ENCODE data around the gene ARSI. TPM values are rescaled to one million over a fixed set of nuclear protein-coding genes. Genes with fewer than 3 reads are reported as not detected.
A peak's percentile ranks its signal among the peaks of the same experiment; 100 is the strongest.

Gene ARSI
- total RNA-seq, 2 donors from 2014 or later: 0.68 to 0.84 TPM

DNA sequence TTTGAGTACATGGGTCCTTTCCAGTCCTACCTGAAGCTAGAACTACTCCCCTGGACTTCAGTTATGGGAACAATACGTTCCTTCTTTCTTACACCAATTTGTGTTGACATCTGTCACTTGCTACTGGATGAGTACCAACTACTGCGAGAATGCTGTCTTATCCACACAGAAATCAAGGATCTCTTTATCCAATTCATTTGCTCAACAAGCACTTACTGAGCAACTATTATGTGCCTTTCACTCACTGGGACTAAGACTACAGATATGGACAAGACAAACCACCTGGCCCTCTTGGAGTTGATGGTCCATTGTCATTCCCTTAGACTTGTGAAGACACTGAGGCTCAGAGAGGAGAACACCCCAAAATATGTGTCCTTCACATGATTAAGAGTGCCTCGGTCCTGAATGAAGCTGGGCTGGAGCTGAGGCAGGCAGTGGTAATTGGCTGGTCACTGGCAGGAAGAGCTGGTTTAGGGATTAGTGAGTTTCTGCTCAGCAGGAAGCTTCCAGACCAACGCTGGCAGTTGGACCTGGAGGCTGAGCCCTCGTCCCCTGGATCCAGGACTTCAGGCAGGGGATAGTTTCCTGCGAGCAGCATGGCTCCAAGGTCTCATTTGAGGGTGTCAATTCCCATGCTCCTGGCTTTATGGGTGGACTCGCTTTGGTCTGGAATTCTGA is 8.4 kb upstream of the ARSI start:
- no peak for ATAC-seq
- intact Hi-C loops (cut with DNase I): no loop called here
- DNase-seq: no peak

DNA sequence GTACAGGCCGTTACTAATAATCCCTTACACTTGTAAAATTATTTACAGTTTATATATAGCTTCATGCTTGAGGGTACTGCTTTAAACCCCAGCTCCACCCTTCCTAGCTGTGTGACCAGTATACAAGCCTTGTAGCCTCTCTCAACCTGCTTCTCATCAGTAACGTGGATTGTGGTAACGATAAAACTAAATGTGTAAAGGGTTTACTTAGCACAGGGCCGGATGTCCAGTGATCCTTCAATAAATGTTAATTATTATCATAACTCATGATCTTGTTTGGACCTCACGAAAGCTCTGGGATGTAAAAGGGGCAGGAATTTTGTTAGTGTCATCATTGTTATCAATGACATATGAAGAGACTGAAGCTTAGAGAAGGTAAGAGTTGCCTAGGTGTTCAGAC is 7.5 kb upstream of the ARSI start:
- ATAC-seq: no peak
- DNase-seq: no peak
- intact Hi-C loops (cut with DNase I): no loop called here

DNA sequence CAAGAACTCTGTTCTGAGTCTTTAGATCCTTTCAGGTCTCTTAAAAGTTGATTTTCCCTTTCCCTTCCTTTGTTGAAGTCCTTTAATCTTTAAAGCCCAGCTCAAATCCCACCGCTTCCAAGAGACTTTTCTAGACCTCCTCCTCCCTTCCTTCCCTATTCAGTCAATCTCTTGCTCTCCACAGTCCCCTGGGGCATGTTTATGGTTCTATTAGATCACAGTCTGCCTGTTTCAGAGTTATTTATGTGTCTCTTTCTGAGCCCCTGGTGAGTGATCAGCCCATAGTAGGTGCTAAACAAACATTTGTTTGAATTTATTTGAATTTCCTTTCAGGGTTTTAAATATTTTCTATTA is 7.2 kb upstream of the ARSI start:
- intact Hi-C loops (cut with DNase I): no loop called here
- DNase-seq (no peak), ATAC-seq (no peak)

DNA sequence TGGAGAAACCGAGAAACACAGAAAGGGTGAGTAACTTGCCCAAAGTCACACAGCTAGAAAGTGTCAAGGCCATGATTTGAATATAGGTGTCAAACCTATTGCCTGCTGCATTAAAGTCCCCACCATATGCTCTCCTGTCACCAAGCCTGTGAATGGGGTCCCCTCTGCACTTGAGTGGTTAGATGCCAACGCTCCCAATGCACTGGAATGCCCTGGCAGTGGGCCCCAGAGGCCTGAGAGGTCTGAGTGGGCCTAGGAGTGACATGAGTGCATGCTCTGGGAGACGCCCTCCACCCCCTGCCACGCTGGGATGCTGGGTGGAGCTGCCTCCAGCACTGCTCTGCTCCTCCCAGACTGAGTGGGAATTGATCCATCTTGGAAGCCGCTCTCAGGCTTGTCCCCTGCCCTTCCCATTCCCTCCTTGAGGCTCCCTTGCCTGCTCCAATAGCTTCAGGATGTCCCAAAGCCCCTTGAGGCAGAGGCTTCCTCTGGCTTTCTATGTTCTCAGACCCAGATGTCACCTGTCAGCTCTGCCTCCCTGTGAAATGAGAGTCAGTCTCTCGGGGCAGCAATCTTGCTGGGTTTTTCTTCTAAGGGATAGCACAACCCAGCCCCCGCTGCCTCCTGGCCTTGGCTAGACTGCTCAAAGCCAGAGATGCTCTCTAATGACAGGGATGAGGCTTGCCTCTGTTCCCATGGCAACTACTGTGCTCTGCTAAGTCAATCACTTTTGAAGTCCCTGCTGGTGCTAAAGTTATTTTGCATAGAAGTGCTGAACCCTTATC is 6.6 kb upstream of the ARSI start:
- DNase-seq: no peak

DNA sequence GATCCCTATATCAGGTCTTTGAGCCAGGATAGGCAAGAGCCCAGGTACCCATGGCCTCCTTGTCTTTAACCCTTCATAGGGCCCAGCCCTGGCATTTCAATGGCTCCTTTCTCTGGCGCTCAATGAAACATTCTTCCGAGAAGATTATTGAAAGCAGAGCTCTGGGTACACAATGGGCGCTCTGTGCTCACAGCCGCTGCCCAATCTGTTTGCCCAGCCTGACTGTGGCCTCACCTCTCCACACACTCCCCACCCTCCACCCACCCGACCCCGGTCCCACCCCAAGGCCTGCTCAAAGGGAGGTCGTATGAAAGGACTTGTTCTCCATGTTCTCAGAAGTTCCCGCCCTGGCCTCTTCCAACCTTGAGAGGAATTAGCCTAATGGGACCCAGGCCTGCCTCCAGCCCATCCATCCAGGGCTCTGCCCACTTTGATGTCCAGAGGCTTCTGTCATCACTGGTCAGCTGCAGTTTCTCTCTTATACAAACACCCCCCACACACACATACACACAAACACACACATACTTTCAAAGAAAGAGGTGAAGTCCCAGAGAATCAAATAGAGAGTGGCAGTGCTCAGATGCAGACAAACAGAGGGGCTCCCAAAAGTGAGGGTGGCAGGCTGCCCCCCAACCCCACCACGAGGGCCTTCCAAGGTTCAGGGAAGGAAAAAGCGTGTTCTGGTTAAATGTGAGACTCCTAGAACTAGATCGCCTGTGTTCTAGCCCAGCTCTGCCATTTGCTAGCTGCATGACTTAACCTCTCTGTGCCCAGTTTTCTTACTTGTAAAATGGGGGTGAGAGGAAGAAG is 5.1 kb upstream of the ARSI start:
- no peak for ATAC-seq
- no peak for DNase-seq
- intact Hi-C loops (cut with DNase I): no loop called here

More for the DNA sequence above, 6.6 kb upstream of the ARSI start:
- no peak for ATAC-seq
- intact Hi-C loops (cut with DNase I): no loop called here

DNA sequence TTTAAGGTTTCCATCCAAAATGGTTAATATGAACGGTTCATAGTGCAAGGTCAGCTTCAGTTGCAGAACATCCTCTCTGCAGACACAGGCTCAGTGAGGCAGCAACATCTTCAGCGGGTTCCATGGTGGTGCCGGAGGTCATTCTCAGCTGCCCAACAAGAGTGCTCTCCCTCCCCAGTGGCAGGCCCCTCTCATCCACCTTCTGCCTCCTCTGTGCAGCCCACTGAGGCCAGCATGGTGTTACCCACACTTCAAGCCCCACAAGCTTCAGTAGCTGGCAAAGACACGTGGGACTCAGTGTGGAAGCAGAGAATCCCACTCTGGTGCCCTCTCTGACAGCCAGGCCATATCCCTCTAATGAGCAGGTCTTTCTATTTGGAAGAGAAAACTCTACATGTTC is 4.1 kb upstream of the ARSI start:
- no peak for ATAC-seq
- DNase-seq: no peak
- intact Hi-C loops (cut with DNase I): no loop called here

DNA sequence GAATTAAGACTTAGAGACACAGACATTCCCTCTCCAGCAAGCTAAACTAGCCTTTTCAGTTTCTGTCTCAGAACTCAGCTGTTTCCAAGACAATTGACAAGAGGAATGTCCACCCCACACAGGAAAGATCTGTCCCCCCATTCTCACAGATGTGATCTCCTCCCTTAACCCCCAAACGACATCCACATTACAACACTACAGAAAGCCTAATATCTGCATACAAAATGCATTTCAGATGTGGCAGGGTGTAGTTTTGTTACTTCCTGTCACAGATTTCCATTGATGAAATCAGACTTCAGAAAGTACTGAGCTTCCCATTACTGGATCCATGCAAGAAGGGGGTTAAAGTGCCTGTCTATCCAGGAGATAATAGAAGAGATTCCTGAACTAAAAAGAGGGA is 2.9 kb upstream of the ARSI start:
- no peak for ATAC-seq
- intact Hi-C loops (cut with DNase I): no loop called here
- DNase-seq: no peak

DNA sequence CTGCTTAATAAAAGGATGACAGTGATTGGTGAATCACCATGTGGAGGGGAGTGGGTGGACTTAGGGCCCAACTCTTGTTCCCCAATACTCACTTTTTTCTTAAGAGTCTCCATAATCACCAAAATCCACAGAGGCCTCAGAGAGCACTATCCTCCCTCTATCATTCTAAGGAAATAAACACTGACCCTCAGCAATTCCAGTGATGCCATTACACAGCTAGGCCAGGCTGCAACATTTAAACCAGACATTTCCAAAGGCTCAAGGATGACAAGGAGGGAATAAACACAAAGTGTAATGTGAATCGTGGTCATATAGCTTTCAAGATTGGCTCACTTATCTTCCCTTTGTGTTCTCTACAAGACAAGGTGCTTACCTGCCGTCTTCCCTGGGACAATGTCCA is 2.4 kb upstream of the ARSI start:
- no peak for DNase-seq
- intact Hi-C loops (cut with DNase I): no loop called here

DNA sequence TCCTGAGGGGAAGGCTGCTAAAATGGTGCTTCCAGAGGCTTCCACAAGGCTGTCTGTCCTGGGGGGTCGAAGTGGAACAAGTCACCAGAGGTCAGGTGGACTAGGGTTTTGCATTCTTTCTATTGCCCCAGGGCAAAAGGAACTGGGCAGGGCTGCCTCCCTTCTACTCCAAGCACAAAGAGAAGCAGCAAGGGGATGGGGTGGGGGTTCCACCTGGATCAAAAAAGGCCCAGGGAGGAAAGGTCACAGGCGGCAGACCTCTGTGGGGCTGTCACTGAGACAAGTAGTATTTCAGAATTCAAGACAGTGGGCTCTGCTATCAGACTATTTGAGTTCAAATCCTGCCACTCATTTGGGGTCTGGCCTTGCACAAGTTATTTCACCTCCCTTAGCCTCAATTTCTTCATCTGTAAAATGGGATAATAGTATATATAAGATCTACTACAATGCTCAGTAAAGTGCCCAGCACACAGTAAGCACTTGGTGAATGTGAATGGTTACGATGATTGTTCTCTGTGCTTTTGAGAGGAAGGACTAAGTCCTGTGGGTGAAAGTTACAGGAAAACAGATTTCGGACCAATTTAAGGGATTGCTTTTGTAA is 1.9 kb upstream of the ARSI start:
- intact Hi-C loops (cut with DNase I): no loop called here
- no peak for DNase-seq

More for the DNA sequence above, 2.4 kb upstream of the ARSI start:
- ATAC-seq: no peak

DNA sequence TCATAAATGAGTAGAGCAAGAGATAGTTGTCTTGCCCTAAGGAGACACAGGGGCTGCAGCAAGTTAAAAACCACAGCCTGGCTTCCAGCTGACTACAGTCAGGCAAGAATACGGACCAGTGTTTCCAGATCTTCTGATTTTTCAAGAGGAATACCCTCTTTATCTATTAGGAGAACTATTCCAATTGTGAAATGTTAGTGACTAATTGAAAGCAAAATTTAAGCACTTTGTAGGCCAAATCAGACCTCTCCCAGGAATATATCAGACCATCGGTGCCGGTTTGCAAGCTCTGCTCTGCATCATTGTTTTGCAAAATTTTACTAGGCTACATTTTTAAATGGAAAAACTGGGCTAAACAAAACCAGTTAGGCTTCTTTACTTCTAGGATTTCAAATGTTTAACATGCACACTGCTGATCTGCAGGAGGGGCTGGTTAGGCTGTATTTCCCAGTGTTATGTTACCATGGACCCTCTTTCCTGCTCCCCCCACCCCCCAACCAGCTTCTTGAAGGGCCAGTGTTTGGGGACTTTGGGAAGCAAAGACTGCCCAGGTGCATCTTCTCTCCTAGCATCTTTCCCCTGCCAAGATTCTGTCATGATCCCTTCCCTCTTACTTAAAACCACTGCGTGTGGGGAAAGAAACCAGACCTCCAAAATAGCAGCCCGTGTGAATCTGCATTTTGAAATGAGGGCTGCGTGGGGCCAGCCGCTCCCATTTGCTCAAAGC is 1.1 kb upstream of the ARSI start:
- ATAC-seq (no peak), DNase-seq (no peak)
- intact Hi-C loops (cut with DNase I): no loop called here

More for the DNA sequence above, 1.9 kb upstream of the ARSI start:
- no peak for ATAC-seq

DNA sequence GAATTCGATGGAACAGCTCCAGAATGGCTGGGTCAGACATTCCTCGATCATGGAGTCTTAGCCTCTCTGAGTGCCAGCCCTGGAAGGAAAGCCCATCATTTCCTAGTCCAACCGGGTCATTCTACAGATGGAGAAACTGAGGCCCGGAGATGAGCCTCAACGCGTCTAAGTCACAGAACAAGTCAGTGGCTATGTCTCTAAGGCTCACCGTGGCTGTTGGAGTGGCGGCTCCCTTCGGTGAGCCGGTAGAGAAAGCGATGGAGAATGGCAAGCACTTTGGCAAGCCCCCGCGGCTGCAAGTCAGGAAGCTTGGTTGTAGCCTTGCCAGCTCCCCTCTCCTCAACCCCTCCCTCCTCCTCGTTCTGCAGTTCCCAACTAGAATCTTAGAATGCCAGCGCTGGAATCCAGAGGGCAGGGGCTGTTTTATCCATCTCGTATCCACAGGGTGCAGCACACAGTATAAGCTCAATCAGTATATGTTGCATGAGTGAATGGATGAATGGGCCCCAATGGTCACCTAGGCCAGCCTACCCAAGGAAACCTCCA is 438 bp upstream of the ARSI start:
- DNase-seq: no peak
- no peak for ATAC-seq
- intact Hi-C loops (cut with DNase I): no loop called here

DNA sequence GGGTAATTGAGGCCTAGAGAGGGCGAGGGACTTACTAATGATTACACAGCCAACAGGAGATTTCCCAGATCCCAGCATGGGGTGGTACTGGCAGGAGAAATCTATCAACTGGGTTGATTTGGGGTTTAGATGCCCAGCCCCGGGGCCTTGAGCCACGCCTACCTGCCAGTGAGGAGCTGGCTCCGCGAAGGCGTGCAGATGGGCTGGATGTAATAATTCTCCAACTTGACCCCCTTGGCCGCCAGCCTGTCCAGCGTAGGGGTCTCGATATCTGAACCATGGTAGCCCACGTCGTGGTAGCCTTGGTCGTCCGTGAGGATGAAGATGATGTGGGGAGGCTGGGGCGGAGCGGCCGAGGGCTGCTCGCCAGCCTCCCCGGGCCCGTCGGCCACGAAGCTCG is 804 bp downstream of the ARSI start:
- ATAC-seq (no peak), DNase-seq (no peak)
- intact Hi-C loops (cut with DNase I): no loop called here

DNA sequence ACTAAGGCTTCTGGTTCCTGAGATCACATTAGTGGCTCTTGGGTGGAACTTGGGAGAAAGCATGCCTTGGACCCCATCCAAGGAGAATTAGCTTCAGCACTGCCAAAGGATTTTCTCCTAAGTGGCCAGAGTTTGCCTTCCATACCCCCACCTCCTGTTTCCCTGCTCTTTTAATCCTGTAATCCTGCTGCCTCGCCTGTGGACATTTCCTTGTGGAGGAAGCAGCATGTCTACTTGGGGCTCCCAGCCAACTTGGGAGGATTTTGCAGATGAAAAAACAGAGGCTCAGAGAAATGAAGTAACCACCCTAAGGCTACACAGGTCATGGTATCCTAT is 1.6 kb downstream of the ARSI start:
- intact Hi-C loops (cut with DNase I): no loop called here
- ATAC-seq (no peak), DNase-seq (no peak)

DNA sequence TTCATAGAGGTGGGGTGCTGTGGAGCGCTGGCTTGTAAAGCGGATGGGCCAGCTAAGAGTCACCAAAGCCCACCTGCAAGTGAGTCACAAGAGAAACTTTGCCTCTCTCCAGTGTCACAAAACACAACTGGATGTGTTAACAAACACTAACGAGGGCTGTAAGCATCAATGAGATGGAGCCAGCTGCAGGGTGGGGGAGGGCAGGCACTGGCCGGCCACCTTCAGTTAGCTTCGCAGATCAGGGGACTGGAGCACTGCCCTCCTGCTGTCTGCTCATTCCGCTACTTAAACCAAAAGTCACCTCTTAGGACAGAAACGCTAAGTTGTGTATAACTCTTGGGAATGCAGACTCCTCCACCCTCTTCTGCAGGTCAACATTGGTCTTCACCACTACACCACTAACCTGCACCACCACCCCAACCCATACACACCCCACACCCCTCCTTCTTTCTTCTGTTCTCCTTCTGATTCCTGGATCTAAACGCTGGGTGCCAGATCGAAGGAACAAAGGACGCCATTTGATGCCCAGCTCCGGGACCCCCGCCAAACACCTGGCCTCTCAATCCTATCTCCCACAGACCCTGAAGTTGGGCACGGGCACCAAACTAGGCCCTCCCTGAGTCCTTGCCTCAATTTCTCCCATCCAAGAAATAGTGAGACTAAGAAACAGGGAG is 2.1 kb downstream of the ARSI start:
- no peak for ATAC-seq
- intact Hi-C loops (cut with DNase I): no loop called here
- DNase-seq: no peak

DNA sequence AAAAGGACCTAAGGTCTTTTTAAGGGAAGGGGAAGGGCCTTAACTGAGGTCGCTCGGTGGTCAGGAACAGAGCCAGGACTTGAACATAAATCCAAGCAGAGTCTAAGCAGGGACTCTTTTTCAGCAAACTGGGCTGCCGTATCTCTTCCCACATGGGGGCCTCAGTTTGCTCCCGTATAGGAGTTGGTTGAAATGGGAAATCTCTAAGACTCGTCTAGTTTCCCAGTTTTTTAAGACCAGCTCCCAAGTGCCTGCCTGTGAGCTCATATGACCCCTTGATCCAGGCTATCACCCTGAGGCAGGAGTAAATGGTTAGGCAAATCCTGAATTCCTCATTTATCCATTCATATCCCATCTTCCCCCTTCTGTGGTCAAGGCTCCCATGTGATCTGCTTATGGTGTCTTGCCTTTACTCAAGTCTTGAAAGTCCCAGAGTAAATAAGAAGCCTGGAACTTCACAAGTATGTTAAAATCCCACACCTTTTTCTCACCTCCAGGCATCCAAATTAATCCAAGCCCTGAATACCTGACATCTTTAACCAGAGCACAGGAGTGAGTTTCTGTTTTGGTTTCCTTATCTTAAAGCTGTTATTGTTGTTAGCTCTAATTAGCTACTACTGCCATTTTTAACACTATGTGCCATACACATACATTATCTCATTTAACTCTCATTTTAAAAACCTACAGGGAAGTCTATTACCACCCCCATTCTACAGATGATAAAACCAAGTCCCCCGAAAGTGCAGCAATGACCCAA is 3.0 kb downstream of the ARSI start:
- ATAC-seq: no peak
- DNase-seq: no peak
- intact Hi-C loops (cut with DNase I): no loop called here

DNA sequence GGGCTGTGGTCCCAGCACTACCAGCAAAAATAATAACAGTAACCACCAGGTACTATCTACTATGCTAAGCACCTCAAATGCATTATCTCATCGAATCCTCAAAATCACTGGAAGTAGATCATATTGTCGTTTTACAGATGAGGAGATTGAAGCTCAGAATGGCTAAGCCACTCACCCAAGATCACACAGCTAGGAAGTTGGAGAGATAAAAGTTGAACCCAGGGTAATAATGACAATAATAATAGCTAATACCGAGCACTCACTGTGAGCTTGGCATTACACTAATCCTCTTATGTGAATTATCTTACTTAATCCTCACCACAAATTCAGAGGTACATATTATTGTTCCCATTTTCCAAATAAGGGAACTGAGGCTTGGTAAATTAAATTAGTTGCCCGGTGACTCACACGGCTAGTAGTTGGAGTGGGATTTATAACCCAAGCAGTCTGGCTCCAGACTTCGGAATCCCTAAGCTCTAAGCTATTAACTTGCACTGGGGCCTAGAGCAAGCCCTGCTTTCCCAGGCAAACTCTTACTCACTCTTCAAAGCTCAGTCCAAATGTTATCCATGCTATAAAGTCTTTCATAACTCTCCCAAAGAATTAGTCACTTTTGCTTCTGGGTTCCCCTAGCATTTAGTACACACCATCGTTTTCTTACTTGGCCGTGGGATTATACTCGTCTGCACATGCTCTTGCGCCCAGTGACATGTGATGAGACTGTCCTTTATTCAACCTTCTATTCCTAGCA is 3.8 kb downstream of the ARSI start:
- ATAC-seq (peak; percentile 24 to 63), DNase-seq (no peak)
- intact Hi-C loops (cut with DNase I): no loop called here

DNA sequence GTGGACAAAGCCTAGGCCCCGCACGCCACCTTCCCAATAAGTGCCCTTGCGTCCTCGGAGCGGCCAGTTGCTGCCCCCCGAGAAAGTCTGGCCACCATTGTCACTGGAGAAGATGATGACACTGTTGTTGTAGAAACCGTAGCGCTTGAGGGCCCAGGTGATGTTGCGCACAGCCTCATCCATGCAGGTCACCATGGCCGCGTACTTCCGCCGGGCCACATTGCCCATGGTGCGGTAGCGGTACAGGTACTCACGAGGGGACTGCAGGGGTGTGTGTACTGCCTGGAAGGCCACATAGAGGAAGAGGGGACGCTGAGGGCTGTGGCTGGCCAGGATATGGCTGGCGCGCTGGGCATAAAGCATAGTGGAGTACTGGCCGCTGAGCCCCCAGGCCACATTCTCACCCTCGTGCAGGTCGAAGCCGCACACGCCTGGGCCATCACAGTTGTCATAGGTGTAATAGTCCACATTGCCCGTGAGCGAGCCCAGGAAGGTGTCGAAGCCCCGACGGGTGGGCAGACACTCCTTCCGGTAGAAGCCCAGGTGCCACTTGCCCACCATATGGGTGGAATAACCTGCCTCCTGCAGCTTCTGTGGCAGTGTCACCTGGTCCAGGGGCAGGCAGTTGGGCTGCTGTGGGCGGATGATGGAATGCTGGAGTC is 4.6 kb downstream of the ARSI start:
- intact Hi-C loops (cut with DNase I): no loop called here
- no peak for ATAC-seq
- no peak for DNase-seq
